Fibroblast of lung (primary cell): ENCODE measurements around the gene OSBP2.

Experiments used
- EZH2 ChIP-seq: IDR thresholded peaks from 2 replicates; pipeline ENCODE4 v1.5.1; 2012; ENCODE audit warnings: low read length, control low read depth, mild to moderate bottlenecking; ENCODE audit errors: missing control alignments
- TF ChIP-seq, protein P1 (sequence below), 2 donors: IDR thresholded peaks in 1 of 2; conservative IDR thresholded peaks in 1 of 2; 1 replicate in 1 of 2; 2 replicates in 1 of 2; pipeline ENCODE4 v1.5.1; 2011 to 2012; ENCODE audit warnings: low read length in 2 of 2, control low read depth in 1 of 2, inconsistent platforms in 1 of 2, low read depth in 1 of 2, mild to moderate bottlenecking in 1 of 2

DNA sequence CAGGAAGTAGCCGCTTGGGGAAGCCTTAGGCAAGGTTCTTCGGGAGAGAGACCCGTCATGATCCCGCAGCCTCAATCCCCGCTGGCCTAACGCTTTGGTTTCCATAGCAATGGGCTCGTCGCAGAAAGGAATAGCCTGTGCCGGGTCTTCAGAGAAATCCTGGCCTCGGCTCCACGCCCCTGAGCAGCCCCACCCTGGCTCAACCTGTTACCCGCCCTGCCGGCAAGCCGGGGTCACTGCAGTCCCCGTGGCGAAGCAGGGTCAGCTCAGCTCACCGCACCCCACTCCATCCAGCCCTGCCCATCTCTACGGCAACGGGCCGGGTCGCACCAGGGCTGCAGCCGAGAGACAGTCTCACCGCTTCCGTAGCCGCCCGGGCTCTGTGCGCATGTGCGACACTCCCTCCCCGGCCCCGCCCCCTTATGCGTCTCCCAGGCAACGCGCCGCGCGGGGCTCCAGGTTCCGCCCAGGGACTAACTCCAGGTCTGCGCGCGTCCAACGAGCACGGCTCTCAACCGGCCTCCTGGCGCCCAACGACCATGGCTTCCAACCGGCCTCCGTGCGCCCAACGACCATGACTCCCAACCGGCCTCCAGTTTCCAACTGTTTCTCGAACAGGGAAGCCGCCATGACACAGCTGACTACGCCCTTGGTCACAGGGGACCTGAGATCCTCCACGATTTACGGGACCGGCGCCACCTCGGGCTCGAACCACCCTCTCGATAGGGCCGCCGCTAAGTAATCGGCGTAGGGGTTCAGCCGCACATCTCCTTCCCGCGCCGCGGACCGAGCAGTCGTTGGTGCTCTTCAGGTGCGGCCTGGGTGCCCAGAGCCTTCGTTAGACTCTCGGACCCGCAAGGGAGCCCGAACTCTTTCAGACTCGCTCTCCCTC, 26.9 kb upstream of the OSBP2 start, which contains the start of gene DUSP18:
- TF ChIP-seq, protein P1, sequence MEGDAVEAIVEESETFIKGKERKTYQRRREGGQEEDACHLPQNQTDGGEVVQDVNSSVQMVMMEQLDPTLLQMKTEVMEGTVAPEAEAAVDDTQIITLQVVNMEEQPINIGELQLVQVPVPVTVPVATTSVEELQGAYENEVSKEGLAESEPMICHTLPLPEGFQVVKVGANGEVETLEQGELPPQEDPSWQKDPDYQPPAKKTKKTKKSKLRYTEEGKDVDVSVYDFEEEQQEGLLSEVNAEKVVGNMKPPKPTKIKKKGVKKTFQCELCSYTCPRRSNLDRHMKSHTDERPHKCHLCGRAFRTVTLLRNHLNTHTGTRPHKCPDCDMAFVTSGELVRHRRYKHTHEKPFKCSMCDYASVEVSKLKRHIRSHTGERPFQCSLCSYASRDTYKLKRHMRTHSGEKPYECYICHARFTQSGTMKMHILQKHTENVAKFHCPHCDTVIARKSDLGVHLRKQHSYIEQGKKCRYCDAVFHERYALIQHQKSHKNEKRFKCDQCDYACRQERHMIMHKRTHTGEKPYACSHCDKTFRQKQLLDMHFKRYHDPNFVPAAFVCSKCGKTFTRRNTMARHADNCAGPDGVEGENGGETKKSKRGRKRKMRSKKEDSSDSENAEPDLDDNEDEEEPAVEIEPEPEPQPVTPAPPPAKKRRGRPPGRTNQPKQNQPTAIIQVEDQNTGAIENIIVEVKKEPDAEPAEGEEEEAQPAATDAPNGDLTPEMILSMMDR (conservative IDR thresholded peaks at IDR 0.05 in 1 of 2, IDR thresholded peaks at IDR 0.05 in 1 of 2; ENCODE audit: low read depth in 1 of 2, low read length in 2 of 2), result peak; percentile 23 to 37
- TF ChIP-seq EZH2, result no peak
